ENCODE results near the gene WWP2.
"Not testable (repeated sequence)": the region's sequence is repeated elsewhere in the genome, so short reads cannot be mapped to it uniquely, and the experiment has no call there.

GRCh38 chr16:69967688-69968087 lies 205.6 kb downstream of the WWP2 start:
- not testable (repeated sequence) for TF ChIP-seq CTCF, EZH2, EZH2phosphoT487 (IDR thresholded peaks at IDR 0.05)
